Stomach (tissue), 9 donors: ENCODE data around the gene ZNF276. TPM values are rescaled to one million over a fixed set of nuclear protein-coding genes. Genes with fewer than 3 reads are reported as not detected.

Experiments used
- DNase-seq, 2 donors: peaks; one replicate each; pipeline versions ENCODE4 v3.0.0 to v3.0.0-alpha.2; 2013 to 2019
- H3K27ac ChIP-seq, 5 donors: fragments of 200-600 bp in 4 of 5; sonication (generic) in 4 of 5; one replicate each; pipeline ENCODE4 v1.5.1; 2013 to 2019; ENCODE audit warnings: mild to moderate bottlenecking in 1 of 5, moderate library complexity in 1 of 5
- H3K27me3 ChIP-seq, 3 donors: fragments of 200-600 bp; sonication (generic); one replicate each; pipeline ENCODE4 v1.5.1; 2017 to 2019; ENCODE audit warnings: mixed run types in 1 of 3
- H3K36me3 ChIP-seq, 4 donors: fragments of 200-600 bp; sonication (generic); 1 replicate in 3 of 4; 2 replicates in 1 of 4; pipeline ENCODE4 v1.5.1; 2016 to 2019
- H3K4me1 ChIP-seq, 4 donors: fragments of 200-600 bp; sonication (generic); one replicate each; pipeline ENCODE4 v1.5.1; 2016 to 2019
- H3K4me3 ChIP-seq, 4 donors: fragments of 200-600 bp; sonication (generic) in 3 of 4; one replicate each; pipeline ENCODE4 v1.5.1; 2016 to 2019; ENCODE audit warnings: mild to moderate bottlenecking in 1 of 4
- H3K9me3 ChIP-seq, 4 donors: fragments of 200-600 bp; sonication (generic); one replicate each; pipeline ENCODE4 v1.5.1; 2016 to 2019
- EP300 ChIP-seq: sonication (generic); formaldehyde crosslinking; IDR thresholded peaks from one replicate; pipeline ENCODE4 v1.6.1; 2017; ENCODE audit warnings: antibody characterized with exemption
- POLR2A ChIP-seq, 4 donors: fragments of 450-650 bp; IDR thresholded peaks; one replicate each; pipeline ENCODE4 v1.6.1; 2016; ENCODE audit warnings: antibody characterized with exemption in 4 of 4, control low read depth in 2 of 4, mild to moderate bottlenecking in 1 of 4, moderate library complexity in 1 of 4
- POLR2AphosphoS5 ChIP-seq, 3 donors: sonication (generic); formaldehyde crosslinking; IDR thresholded peaks; one replicate each; pipeline ENCODE4 v1.6.1; 2016; ENCODE audit warnings: antibody characterized with exemption in 3 of 3
- WGBS, 5 donors: extraction: QIAGEN DNeasy Blood & Tissue Kit in 3 of 5; methylation state at CpG; one replicate each; pipeline versions ENCODE4 v1.1.5 to v1.1.7; 2013 to 2018; 5-methylcytosine and 5-hydroxymethylcytosine counted together
- intact Hi-C: fragments of 100-400 bp; cut with DNase I; formaldehyde crosslinking; loops from one replicate; pipeline ENCODE4 v1.15.1; 2023; ENCODE audit warnings: low total_unique reads
- polyA plus RNA-seq, 3 donors: library from polyadenylated mRNA; stranded (reverse); fragments of 200-250 nt; gene quantifications; one replicate each; pipeline ENCODE4 v1.2.3, GENCODE V29; 2013
- total RNA-seq, 5 donors: library from RNA; depleted of rRNA; stranded (reverse); fragments of >200 nt; gene quantifications; one replicate each; pipeline versions ENCODE4 v1.1.0 to v1.2.3, GENCODE V29; 2014 to 2016
- TF ChIP-seq, protein P1 (sequence below), 7 experiments: fragments of 450-650 bp in 4 of 7; fragments of 200-600 bp in 3 of 7; sonication (generic) in 3 of 7; IDR thresholded peaks; one replicate each; pipeline ENCODE4 v1.5.1; 2016 to 2019; ENCODE audit warnings: antibody characterized with exemption in 7 of 7, control low read depth in 2 of 7, mild to moderate bottlenecking in 1 of 7
- donor health status: healthy with polysubstance abuse.
- donor health status: Bipolar disorder and iron deficiency.
- donor health status: healthy.

Gene ZNF276
- total and polyA plus RNA-seq, 8 donors, result 11.0 to 418 (median 32.6) TPM

- H3K27me3 ChIP-seq, result no peaks in the 10 kb centered on the region
- peak overlapping the region in 3 of 5 donors; percentile 15 to 40 (median 28) for H3K27ac ChIP-seq
- peaks cover 0 to 18% (median 14%) of the 10 kb centered on the region in 4 donors for H3K36me3 ChIP-seq
- peak overlapping the region in 3 of 4 donors; percentile 7 to 24 (median 18) for H3K4me3 ChIP-seq
- TF ChIP-seq, protein P1, sequence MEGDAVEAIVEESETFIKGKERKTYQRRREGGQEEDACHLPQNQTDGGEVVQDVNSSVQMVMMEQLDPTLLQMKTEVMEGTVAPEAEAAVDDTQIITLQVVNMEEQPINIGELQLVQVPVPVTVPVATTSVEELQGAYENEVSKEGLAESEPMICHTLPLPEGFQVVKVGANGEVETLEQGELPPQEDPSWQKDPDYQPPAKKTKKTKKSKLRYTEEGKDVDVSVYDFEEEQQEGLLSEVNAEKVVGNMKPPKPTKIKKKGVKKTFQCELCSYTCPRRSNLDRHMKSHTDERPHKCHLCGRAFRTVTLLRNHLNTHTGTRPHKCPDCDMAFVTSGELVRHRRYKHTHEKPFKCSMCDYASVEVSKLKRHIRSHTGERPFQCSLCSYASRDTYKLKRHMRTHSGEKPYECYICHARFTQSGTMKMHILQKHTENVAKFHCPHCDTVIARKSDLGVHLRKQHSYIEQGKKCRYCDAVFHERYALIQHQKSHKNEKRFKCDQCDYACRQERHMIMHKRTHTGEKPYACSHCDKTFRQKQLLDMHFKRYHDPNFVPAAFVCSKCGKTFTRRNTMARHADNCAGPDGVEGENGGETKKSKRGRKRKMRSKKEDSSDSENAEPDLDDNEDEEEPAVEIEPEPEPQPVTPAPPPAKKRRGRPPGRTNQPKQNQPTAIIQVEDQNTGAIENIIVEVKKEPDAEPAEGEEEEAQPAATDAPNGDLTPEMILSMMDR (IDR thresholded peaks at IDR 0.05), result no peak
- no peak for TF ChIP-seq POLR2AphosphoS5 (IDR thresholded peaks at IDR 0.05)
- no peak for TF ChIP-seq EP300
- TF ChIP-seq POLR2A (IDR thresholded peaks at IDR 0.05), result no peak
- no peak for DNase-seq
- peaks cover 0 to 21% (median 11%) of the 10 kb centered on the region in 4 donors for H3K4me1 ChIP-seq
- whole genome bisulfite sequencing, 5 donors, result 62 to 82% (median 78%) methylated on average over 17 of the region's 17 CpGs
- intact Hi-C loops, result no loop called here
- H3K9me3 ChIP-seq, result no peaks in the 10 kb centered on the region
Observed at GRCh38 chr16:89761304-89761922, 40.1 kb downstream of the ZNF276 start.

DNA sequence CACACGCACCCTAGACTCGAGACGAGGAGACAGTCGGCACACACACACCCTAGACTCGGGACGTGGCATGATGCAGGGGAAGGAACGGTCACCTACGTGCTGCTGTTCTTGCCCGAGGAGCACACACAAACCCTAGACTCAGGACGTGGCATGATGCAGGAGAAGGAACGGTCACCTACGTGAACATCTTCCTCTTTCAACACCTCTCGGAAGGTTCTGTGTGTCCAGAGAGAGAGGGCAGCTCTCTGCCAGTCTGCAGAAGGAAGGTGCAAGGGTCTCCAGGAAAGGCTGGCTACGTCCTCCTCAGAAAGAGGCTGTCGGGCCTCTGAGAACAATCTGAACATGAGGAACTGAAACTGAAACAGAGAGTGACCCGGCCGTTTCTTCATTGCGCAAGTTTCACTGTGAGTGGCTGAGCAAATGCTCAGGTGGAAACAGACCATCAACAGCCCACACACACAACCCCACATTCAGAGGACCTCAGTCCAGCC is 43.4 kb downstream of the ZNF276 start:
- peak overlapping the region; percentile 20 to 40 (median 34) for H3K4me3 ChIP-seq
- H3K4me1 ChIP-seq, result peaks cover 0 to 21% (median 11%) of the 10 kb centered on the region in 4 donors
- peak; percentile 68 to 86 for DNase-seq
- H3K9me3 ChIP-seq, result no peaks in the 10 kb centered on the region
- H3K36me3 ChIP-seq, result peaks cover 0 to 3% (median 2%) of the 10 kb centered on the region in 4 donors
- peak overlapping the region in 4 of 5 donors; percentile 63 to 93 (median 80) for H3K27ac ChIP-seq
- no peak for TF ChIP-seq EP300
- no peak for TF ChIP-seq POLR2A (IDR thresholded peaks at IDR 0.05)
- TF ChIP-seq POLR2AphosphoS5 (IDR thresholded peaks at IDR 0.05), result peak in 2 of 3 donors; percentile 46 to 82
- TF ChIP-seq, protein P1 (IDR thresholded peaks at IDR 0.05), result no peak
- no peaks in the 10 kb centered on the region for H3K27me3 ChIP-seq
- 47 to 76% (median 60%) methylated on average over 15 to 18 of the region's 18 CpGs for WGBS, 5 donors
- intact Hi-C loops, result no loop called here

DNA sequence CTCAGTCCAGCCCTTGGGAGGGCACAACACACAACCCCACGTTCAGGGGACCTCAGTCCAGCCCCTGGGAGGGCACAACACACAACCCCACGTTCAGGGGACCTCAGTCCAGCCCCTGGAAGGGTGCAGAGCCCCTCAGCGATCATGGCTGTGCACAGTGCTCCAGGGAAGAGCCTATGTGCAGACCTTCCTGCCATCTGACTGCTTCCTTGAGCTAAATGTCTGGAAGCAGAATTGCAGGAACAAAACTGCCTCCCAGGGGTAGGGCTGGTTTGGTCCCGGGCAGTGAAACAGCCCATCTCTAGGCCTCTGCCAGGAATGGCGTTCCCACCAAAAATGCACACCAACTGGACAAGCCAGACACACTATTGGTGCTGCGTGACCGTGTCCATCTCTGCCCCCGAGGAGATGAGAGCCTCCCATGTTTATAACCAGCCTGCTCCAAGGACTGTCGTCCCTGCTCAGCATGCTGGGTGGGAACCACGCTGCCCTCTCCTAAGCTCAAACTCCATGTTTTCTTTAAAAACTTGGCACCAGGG is 44.0 kb downstream of the ZNF276 start:
- H3K4me3 ChIP-seq, result peak overlapping the region; percentile 20 to 40 (median 34)
- 74 to 85% (median 76%) methylated on average over 7 to 10 of the region's 10 CpGs for WGBS, 5 donors
- intact Hi-C loops, result no loop called here
- TF ChIP-seq POLR2AphosphoS5 (IDR thresholded peaks at IDR 0.05) (no peak), POLR2A (IDR thresholded peaks at IDR 0.05) (no peak), EP300 (no peak)
- TF ChIP-seq, protein P1 (IDR thresholded peaks at IDR 0.05), result no peak
- H3K36me3 ChIP-seq, result peaks cover 0 to 9% (median 8%) of the 10 kb centered on the region in 4 donors
- DNase-seq, result no peak
- no peaks in the 10 kb centered on the region for H3K9me3 ChIP-seq
- H3K27ac ChIP-seq, result peak overlapping the region in 4 of 5 donors; percentile 63 to 93 (median 80)
- H3K4me1 ChIP-seq, result peaks cover 0 to 16% (median 9%) of the 10 kb centered on the region in 4 donors
- H3K27me3 ChIP-seq, result no peaks in the 10 kb centered on the region

DNA sequence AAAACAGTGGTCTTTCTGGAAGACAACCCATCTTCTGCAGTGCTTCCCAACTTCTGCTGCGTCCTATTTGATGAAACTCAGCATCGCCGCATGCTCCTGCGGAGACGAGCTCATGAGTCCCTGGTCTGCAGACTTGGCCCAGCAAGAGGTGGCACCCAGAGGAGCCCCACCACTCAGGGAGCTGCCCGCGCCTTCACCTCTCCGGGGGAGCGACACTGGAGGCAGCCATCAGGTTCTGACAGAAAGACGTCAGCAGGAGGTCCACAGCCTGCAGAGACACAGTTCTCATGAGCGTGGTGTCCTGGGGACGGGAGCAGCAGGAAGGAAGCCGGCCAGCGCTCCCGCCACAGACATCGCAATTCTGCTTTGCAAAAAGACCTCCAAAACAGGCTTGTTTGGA is 49.0 kb downstream of the ZNF276 start:
- WGBS, 5 donors, result 97 to 99% (median 97%) methylated on average over 14 to 16 of the region's 16 CpGs
- H3K36me3 ChIP-seq, result peaks cover 0 to 34% (median 18%) of the 10 kb centered on the region in 4 donors
- H3K4me1 ChIP-seq, result peaks cover 0 to 4% (median 3%) of the 10 kb centered on the region in 4 donors
- intact Hi-C loops, result no loop called here
- TF ChIP-seq POLR2A (IDR thresholded peaks at IDR 0.05) (no peak), POLR2AphosphoS5 (IDR thresholded peaks at IDR 0.05) (no peak), EP300 (no peak)
- TF ChIP-seq, protein P1 (IDR thresholded peaks at IDR 0.05), result no peak
- no peak overlapping the region for H3K4me3 ChIP-seq
- H3K27me3 ChIP-seq, result no peaks in the 10 kb centered on the region
- H3K27ac ChIP-seq, result no peak overlapping the region
- H3K9me3 ChIP-seq, result no peaks in the 10 kb centered on the region
- no peak for DNase-seq
